A549 (cell line): ENCODE data around the gene TGFBRAP1.

Source experiments
- CEBPB ChIP-seq, 2 experiments: fragments of >200 bp in 1 of 2; sonication (Bioruptor Twin) in 1 of 2; formaldehyde crosslinking in 1 of 2; IDR thresholded peaks; 2 replicates each; pipeline ENCODE4 v1.6.1; 2012 to 2016
- POLR2A ChIP-seq: IDR thresholded peaks from 2 replicates; pipeline ENCODE4 v1.6.1; 2012; ENCODE audit warnings: mild to moderate bottlenecking, low read length

DNA sequence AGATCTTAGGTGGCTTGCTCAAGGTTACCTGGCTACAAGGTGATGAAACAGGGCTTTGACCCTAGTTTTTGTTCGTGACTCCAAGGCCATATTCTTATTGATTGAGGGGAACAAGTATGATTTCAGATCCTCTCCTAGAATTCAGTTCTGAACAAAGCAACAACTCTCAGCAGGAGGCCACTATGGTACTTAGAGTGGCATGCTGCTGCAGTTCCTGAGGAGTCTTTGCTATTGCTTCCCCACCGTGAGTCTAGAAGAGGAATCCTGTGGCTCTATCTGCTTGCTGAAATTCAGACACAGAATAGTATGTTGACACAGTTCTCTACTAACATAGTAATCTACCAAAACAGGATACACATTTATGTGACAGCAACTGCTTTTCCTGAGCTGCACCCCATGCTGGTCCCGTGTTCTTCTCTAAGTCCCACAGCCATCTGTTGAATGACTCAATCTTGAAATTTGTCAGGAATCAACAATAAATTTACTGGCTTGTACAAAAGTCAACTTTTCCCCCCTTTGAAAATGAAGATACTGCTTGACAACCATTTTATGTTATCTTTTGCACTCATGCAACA is 4.1 kb downstream of the TGFBRAP1 start:
- TF ChIP-seq POLR2A (no peak), CEBPB (IDR thresholded peaks at IDR 0.05) (no peak)
